SK-N-SH (cell line): ENCODE measurements around the gene SLC25A18.

ENCODE experiments used
- ELF1 ChIP-seq: IDR thresholded peaks from 2 replicates; pipeline ENCODE4 v1.4.0; 2012
- POLR2AphosphoS5 ChIP-seq: IDR thresholded peaks from 2 replicates; pipeline ENCODE4 v1.6.1; 2012; ENCODE audit warnings: low read depth, low read length
- RAD21 ChIP-seq: IDR thresholded peaks from 2 replicates; pipeline ENCODE4 v1.6.1; 2012; ENCODE audit warnings: mild to moderate bottlenecking, low read length
- SIN3A ChIP-seq: IDR thresholded peaks from 2 replicates; pipeline ENCODE4 v1.6.1; 2012; ENCODE audit warnings: low read depth, mild to moderate bottlenecking, low read length, moderate library complexity, borderline replicate concordance
- TAF1 ChIP-seq: IDR thresholded peaks from 2 replicates; pipeline ENCODE4 v1.6.1; 2012; ENCODE audit warnings: low read depth, mild to moderate bottlenecking, low read length, moderate library complexity, borderline replicate concordance
- TCF12 ChIP-seq: IDR thresholded peaks from 2 replicates; pipeline ENCODE4 v1.4.0; 2012
- TEAD4 ChIP-seq: IDR thresholded peaks from 2 replicates; pipeline ENCODE4 v1.4.0; 2012; ENCODE audit warnings: mild to moderate bottlenecking, borderline replicate concordance; ENCODE audit not compliant: insufficient read depth
- TF ChIP-seq, protein P1 (sequence below): fragments of 200-600 bp; sonication (generic); IDR thresholded peaks from 2 replicates; pipeline ENCODE4 v1.6.1; 2017; ENCODE audit warnings: antibody characterized with exemption, mild to moderate bottlenecking, moderate library complexity
- TF ChIP-seq, protein P2 (sequence below): IDR thresholded peaks from 2 replicates; pipeline ENCODE4 v1.6.1; 2012; ENCODE audit warnings: mild to moderate bottlenecking, low read depth, low read length, moderate library complexity
- TF ChIP-seq, protein P3 (sequence below): IDR thresholded peaks from 2 replicates; pipeline ENCODE4; 2012
- TF ChIP-seq, protein P4 (sequence below): IDR thresholded peaks from 2 replicates; pipeline ENCODE4 v1.4.0; 2012; ENCODE audit warnings: low read depth, borderline replicate concordance

DNA sequence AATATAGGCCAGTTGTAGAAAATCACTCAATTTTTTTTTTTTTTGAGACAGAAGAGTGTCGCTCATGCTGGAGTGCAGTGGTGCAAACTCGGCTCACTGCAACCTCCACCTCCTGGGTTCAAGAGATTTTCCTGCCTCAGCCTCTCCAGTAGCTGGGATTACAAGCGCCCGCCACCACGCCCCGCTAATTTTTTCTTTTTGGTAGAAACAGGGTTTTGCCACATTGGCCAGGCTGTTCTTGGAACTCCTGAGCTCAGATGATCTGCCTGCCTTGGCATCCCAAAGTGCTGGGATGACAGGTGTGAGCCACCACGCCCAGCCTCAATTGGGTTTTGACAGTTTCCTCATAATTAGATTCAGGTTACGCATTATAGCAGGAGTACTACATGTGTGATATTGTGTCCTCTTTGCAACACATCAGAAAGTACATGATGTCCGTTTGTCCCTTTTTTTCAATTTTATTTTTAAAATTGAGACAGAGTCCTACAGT is 67.8 kb downstream of the SLC25A18 start:
- TF ChIP-seq POLR2AphosphoS5 (no peak), ELF1 (no peak), SIN3A (no peak), TEAD4 (no peak), TAF1 (no peak), RAD21 (no peak), TCF12 (no peak)
- TF ChIP-seq, protein P1, sequence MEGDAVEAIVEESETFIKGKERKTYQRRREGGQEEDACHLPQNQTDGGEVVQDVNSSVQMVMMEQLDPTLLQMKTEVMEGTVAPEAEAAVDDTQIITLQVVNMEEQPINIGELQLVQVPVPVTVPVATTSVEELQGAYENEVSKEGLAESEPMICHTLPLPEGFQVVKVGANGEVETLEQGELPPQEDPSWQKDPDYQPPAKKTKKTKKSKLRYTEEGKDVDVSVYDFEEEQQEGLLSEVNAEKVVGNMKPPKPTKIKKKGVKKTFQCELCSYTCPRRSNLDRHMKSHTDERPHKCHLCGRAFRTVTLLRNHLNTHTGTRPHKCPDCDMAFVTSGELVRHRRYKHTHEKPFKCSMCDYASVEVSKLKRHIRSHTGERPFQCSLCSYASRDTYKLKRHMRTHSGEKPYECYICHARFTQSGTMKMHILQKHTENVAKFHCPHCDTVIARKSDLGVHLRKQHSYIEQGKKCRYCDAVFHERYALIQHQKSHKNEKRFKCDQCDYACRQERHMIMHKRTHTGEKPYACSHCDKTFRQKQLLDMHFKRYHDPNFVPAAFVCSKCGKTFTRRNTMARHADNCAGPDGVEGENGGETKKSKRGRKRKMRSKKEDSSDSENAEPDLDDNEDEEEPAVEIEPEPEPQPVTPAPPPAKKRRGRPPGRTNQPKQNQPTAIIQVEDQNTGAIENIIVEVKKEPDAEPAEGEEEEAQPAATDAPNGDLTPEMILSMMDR, result no peak
- TF ChIP-seq, protein P2, sequence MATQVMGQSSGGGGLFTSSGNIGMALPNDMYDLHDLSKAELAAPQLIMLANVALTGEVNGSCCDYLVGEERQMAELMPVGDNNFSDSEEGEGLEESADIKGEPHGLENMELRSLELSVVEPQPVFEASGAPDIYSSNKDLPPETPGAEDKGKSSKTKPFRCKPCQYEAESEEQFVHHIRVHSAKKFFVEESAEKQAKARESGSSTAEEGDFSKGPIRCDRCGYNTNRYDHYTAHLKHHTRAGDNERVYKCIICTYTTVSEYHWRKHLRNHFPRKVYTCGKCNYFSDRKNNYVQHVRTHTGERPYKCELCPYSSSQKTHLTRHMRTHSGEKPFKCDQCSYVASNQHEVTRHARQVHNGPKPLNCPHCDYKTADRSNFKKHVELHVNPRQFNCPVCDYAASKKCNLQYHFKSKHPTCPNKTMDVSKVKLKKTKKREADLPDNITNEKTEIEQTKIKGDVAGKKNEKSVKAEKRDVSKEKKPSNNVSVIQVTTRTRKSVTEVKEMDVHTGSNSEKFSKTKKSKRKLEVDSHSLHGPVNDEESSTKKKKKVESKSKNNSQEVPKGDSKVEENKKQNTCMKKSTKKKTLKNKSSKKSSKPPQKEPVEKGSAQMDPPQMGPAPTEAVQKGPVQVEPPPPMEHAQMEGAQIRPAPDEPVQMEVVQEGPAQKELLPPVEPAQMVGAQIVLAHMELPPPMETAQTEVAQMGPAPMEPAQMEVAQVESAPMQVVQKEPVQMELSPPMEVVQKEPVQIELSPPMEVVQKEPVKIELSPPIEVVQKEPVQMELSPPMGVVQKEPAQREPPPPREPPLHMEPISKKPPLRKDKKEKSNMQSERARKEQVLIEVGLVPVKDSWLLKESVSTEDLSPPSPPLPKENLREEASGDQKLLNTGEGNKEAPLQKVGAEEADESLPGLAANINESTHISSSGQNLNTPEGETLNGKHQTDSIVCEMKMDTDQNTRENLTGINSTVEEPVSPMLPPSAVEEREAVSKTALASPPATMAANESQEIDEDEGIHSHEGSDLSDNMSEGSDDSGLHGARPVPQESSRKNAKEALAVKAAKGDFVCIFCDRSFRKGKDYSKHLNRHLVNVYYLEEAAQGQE, result no peak
- TF ChIP-seq, protein P3, sequence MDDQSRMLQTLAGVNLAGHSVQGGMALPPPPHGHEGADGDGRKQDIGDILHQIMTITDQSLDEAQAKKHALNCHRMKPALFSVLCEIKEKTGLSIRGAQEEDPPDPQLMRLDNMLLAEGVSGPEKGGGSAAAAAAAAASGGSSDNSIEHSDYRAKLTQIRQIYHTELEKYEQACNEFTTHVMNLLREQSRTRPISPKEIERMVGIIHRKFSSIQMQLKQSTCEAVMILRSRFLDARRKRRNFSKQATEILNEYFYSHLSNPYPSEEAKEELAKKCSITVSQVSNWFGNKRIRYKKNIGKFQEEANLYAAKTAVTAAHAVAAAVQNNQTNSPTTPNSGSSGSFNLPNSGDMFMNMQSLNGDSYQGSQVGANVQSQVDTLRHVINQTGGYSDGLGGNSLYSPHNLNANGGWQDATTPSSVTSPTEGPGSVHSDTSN, result no peak
- TF ChIP-seq, protein P4, sequence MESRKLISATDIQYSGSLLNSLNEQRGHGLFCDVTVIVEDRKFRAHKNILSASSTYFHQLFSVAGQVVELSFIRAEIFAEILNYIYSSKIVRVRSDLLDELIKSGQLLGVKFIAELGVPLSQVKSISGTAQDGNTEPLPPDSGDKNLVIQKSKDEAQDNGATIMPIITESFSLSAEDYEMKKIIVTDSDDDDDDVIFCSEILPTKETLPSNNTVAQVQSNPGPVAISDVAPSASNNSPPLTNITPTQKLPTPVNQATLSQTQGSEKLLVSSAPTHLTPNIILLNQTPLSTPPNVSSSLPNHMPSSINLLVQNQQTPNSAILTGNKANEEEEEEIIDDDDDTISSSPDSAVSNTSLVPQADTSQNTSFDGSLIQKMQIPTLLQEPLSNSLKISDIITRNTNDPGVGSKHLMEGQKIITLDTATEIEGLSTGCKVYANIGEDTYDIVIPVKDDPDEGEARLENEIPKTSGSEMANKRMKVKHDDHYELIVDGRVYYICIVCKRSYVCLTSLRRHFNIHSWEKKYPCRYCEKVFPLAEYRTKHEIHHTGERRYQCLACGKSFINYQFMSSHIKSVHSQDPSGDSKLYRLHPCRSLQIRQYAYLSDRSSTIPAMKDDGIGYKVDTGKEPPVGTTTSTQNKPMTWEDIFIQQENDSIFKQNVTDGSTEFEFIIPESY, result no peak
